ENCODE data around the gene CT47C1.

Gene CT47C1

DNA sequence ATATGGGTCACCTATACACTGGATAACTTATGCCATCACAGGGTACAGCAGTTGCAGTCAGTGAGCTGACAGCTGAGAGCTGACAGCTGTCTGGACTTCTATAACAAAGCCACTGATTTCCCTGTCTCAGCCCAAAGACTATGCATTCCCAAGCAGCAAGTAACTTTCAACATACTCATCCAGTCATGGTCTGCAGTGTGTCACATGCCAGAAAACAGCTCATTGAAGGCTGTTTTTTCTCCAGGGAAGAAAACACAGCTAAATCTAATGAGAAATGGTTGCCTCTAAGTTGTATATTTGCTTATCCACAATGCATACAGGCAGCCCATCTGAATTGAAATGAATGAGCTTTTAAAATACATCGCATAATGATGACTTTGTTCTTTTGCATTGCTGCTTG lies 48.5 kb downstream of the CT47C1 start:
- no peak overlapping the region for H3K4me3 ChIP-seq (ENCODE audit: low read length)
- DNase-seq (ENCODE audit: low read depth), result peak; percentile 26
- TF ChIP-seq, protein P1, sequence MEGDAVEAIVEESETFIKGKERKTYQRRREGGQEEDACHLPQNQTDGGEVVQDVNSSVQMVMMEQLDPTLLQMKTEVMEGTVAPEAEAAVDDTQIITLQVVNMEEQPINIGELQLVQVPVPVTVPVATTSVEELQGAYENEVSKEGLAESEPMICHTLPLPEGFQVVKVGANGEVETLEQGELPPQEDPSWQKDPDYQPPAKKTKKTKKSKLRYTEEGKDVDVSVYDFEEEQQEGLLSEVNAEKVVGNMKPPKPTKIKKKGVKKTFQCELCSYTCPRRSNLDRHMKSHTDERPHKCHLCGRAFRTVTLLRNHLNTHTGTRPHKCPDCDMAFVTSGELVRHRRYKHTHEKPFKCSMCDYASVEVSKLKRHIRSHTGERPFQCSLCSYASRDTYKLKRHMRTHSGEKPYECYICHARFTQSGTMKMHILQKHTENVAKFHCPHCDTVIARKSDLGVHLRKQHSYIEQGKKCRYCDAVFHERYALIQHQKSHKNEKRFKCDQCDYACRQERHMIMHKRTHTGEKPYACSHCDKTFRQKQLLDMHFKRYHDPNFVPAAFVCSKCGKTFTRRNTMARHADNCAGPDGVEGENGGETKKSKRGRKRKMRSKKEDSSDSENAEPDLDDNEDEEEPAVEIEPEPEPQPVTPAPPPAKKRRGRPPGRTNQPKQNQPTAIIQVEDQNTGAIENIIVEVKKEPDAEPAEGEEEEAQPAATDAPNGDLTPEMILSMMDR (conservative IDR thresholded peaks at IDR 0.05; ENCODE audit: low read depth, low read length), result no peak

Data from retinal pigment epithelial cell (primary cell).